ENCODE data around the gene DTNA.

DNA sequence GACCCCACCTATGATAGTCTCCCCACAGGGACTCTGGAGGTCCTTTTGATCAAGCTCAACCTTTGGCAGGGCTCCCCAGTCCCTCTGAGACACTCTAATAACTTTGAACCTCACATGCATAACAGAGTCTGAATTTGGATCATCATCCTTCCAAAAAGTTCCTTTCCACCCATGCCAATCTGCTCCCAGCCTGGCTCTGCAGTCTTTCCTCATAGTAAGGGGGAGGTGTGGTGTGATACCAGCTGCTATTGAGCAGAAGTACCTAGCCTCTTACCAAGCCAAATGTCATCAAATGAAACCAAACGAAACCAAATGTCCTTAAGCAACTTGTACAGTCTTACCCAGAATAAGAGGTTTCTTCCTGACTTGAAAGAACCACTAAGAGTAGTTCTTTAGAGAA lies 36.5 kb downstream of the DTNA start:
- TF ChIP-seq FOXM1 (IDR thresholded peaks at IDR 0.05; ENCODE audit: borderline replicate concordance) (no peak), ELF4 (IDR thresholded peaks at IDR 0.05) (no peak), TARDBP (IDR thresholded peaks at IDR 0.05) (no peak), FOXK2 (IDR thresholded peaks at IDR 0.05) (no peak), FOXA1 (IDR thresholded peaks at IDR 0.05) (no peak), HDGF (IDR thresholded peaks at IDR 0.05; ENCODE audit: borderline replicate concordance) (no peak), ARNT (IDR thresholded peaks at IDR 0.05) (no peak), CTBP1 (IDR thresholded peaks at IDR 0.05; ENCODE audit: borderline replicate concordance) (no peak), SP1 (IDR thresholded peaks at IDR 0.05) (no peak), ZNF384 (IDR thresholded peaks at IDR 0.05) (no peak)

Data from HEK293T (cell line).